ENCODE data around the gene INPP5D.

Gene INPP5D

GRCh38 chr2:233142355-233142897 is 82.3 kb downstream of the INPP5D start:
- Histone ChIP-seq H3K9ac (ENCODE audit: low read length) (peak overlapping the region; percentile 51), H3K4me3 (ENCODE audit: low read length) (peak overlapping the region; percentile 18; the same call in 1 of the 2 replicates), H3K27ac (ENCODE audit: low read length) (peak overlapping the region; percentile 84), H3K4me1 (ENCODE audit: low read length) (peaks cover 29% of the 10 kb centered on the region), H3K27me3 (ENCODE audit: low read depth, low read length) (no peaks in the 10 kb centered on the region), H3K79me2 (ENCODE audit: low read length) (peaks cover 21% of the 10 kb centered on the region), H4K20me1 (ENCODE audit: insufficient read depth, low read length) (no peaks in the 10 kb centered on the region), H3K4me2 (ENCODE audit: low read length) (peak overlapping the region; percentile 53), H2AFZ (ENCODE audit: low read depth, low read length) (no peak overlapping the region), H3K9me3 (ENCODE audit: insufficient read depth, low read length) (no peaks in the 10 kb centered on the region), H3K36me3 (replicated peaks; ENCODE audit: low read depth, low read length) (peaks cover 57% of the 10 kb centered on the region)
- TF ChIP-seq EZH2phosphoT487 (IDR thresholded peaks at IDR 0.05; ENCODE audit: low read depth), result no peak

GRCh38 chr2:233143700-233144331 is 83.7 kb downstream of the INPP5D start:
- Histone ChIP-seq H3K4me3 (ENCODE audit: low read length) (no peak overlapping the region), H2AFZ (ENCODE audit: low read depth, low read length) (no peak overlapping the region), H3K27me3 (ENCODE audit: low read depth, low read length) (no peaks in the 10 kb centered on the region), H3K9me3 (ENCODE audit: insufficient read depth, low read length) (no peaks in the 10 kb centered on the region), H3K27ac (ENCODE audit: low read length) (no peak overlapping the region), H3K36me3 (replicated peaks; ENCODE audit: low read depth, low read length) (peaks cover 71% of the 10 kb centered on the region), H3K9ac (ENCODE audit: low read length) (no peak overlapping the region), H3K4me2 (ENCODE audit: low read length) (no peak overlapping the region), H4K20me1 (ENCODE audit: insufficient read depth, low read length) (no peaks in the 10 kb centered on the region), H3K79me2 (ENCODE audit: low read length) (peaks cover 21% of the 10 kb centered on the region), H3K4me1 (ENCODE audit: low read length) (peaks cover 29% of the 10 kb centered on the region)
- TF ChIP-seq EZH2phosphoT487 (IDR thresholded peaks at IDR 0.05; ENCODE audit: low read depth) (no peak), CTCF (IDR thresholded peaks at IDR 0.05; ENCODE audit: low read depth, low read length) (no peak)

GRCh38 chr2:233145726-233146125 is 85.6 kb downstream of the INPP5D start:
- H3K9me3 ChIP-seq (ENCODE audit: insufficient read depth, low read length), result no peaks in the 10 kb centered on the region
- H3K27me3 ChIP-seq (ENCODE audit: low read depth, low read length), result no peaks in the 10 kb centered on the region
- no peak overlapping the region for H3K4me2 ChIP-seq (ENCODE audit: low read length)
- H2AFZ ChIP-seq (ENCODE audit: low read depth, low read length), result no peak overlapping the region
- H3K36me3 ChIP-seq (replicated peaks; ENCODE audit: low read depth, low read length), result peaks cover 83% of the 10 kb centered on the region
- no peak for TF ChIP-seq EZH2phosphoT487 (IDR thresholded peaks at IDR 0.05; ENCODE audit: low read depth)
- no peak for TF ChIP-seq CTCF (IDR thresholded peaks at IDR 0.05; ENCODE audit: low read depth, low read length)
- H4K20me1 ChIP-seq (ENCODE audit: insufficient read depth, low read length), result no peaks in the 10 kb centered on the region
- H3K79me2 ChIP-seq (ENCODE audit: low read length), result peaks cover 21% of the 10 kb centered on the region
- H3K4me3 ChIP-seq (ENCODE audit: low read length), result no peak overlapping the region
- H3K4me1 ChIP-seq (ENCODE audit: low read length), result peaks cover 26% of the 10 kb centered on the region
- H3K9ac ChIP-seq (ENCODE audit: low read length), result no peak overlapping the region
- H3K27ac ChIP-seq (ENCODE audit: low read length), result no peak overlapping the region

- Histone ChIP-seq H3K79me2 (ENCODE audit: low read length) (peaks cover 21% of the 10 kb centered on the region), H3K27me3 (ENCODE audit: low read depth, low read length) (no peaks in the 10 kb centered on the region), H3K27ac (ENCODE audit: low read length) (no peak overlapping the region), H3K9ac (ENCODE audit: low read length) (no peak overlapping the region), H3K9me3 (ENCODE audit: insufficient read depth, low read length) (no peaks in the 10 kb centered on the region), H3K4me2 (ENCODE audit: low read length) (no peak overlapping the region), H4K20me1 (ENCODE audit: insufficient read depth, low read length) (no peaks in the 10 kb centered on the region), H2AFZ (ENCODE audit: low read depth, low read length) (no peak overlapping the region), H3K4me3 (ENCODE audit: low read length) (no peak overlapping the region), H3K36me3 (replicated peaks; ENCODE audit: low read depth, low read length) (peaks cover 80% of the 10 kb centered on the region), H3K4me1 (ENCODE audit: low read length) (peaks cover 21% of the 10 kb centered on the region)
- TF ChIP-seq EZH2phosphoT487 (IDR thresholded peaks at IDR 0.05; ENCODE audit: low read depth) (no peak), CTCF (IDR thresholded peaks at IDR 0.05; ENCODE audit: low read depth, low read length) (no peak)
Observed at GRCh38 chr2:233146194-233146593, 86.1 kb downstream of the INPP5D start.

All from OCI-LY3 (cell line).